HTR-8/SVneo (cell line): Measurements from ENCODE around the gene TMEM43.

ENCODE experiments used
- DNase-seq: peaks from one replicate; pipeline ENCODE4 v3.0.0; 2011; ENCODE audit warnings: low spot score, mixed read lengths; ENCODE audit not compliant: insufficient read length
- FAIRE-seq: peaks from 2 replicates; lab custom pipeline; 2011; peaks lifted over from hg19 to GRCh38; lab: Jason Lieb, UNC

The TMEM43 gene

DNA sequence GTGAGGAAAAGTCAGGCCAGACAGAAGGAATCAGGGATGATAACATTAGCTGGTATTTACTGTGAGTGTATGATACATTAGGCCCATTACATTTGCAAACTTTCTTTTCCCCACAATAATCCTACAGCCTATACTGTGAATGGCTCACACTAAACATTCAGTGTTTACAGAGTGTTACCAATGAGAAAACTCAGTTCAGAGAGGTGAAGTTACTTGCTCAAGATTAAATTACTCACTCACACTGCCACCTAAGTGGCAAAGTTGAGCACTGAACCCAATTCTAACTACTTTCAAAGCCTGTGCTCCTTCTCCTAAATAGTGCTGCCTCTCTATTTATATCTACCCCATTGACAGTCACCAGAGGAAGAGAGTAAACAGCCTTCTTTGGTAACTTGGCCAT lies 45.0 kb downstream of the TMEM43 start:
- FAIRE-seq: no peak

DNA sequence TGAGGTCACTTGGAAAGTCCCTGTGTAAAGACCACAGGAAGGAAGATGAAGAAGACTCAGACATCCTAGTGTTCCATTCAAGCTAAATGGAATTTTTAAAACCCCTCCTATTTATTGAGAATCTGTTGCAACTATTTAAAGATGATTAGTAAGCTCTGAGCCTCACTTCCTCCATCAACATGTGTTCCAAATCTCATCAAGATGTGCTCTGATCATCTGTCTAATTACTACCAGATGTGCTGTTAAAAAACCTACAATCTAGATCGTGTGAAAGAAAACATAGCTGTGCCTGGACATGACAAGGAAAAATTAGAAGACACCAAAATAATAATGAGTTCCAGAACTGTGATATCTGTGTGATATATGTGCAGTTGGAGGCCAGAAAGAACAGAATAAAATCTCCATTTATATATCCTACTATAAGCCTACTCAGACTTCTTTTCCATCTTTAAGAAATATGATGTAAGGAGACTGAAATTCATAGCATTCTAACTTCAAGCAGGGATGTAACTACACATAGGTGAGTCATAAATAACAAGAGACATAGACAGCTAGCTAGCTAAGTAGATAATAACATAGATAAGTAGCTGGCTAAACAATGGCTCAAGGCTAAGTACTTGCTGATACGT lies 45.8 kb downstream of the TMEM43 start:
- peak; percentile 28 for DNase-seq

More for the DNA sequence above, 45.0 kb downstream of the TMEM43 start:
- DNase-seq: no peak

DNA sequence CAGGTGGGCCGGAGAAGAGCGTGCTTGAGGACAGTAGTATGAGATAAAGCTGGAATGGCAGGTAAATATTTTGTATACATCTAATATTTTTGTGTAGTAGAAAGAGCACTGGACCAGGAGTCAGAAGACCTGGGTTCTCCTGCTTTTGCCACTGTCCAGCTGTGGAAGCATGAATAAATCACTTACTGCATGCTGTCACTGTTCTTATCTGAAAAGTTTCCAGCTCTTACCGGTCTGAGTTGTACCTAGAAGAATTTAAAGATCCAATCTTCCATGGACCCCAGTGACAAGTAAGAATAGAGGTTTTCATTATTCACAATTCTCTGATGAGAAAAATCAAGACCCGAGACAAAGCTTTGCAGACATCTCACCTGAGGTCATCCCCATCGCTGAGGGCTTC lies 47.6 kb downstream of the TMEM43 start:
- no peak for FAIRE-seq
- no peak for DNase-seq

More for the DNA sequence above, 45.8 kb downstream of the TMEM43 start:
- FAIRE-seq: no peak

DNA sequence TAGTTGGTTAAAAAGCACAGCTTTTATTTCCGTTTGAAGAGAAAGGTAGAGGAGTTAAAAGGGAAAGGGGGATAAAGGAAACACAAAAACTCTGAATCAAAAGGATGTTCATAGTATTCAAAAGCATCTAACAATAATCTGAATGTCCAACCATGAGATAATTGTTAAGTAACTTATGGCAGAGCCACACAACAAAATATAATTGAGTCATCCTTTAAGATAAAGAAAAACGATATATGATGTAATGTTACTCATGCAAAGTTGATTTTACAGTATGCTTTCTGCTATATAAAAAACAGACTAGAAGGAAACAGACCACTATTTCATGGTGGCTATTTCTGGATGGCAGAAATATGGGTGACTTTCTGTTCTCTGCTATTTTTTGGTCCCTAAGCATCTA lies 49.6 kb downstream of the TMEM43 start:
- no peak for DNase-seq
- FAIRE-seq: no peak

DNA sequence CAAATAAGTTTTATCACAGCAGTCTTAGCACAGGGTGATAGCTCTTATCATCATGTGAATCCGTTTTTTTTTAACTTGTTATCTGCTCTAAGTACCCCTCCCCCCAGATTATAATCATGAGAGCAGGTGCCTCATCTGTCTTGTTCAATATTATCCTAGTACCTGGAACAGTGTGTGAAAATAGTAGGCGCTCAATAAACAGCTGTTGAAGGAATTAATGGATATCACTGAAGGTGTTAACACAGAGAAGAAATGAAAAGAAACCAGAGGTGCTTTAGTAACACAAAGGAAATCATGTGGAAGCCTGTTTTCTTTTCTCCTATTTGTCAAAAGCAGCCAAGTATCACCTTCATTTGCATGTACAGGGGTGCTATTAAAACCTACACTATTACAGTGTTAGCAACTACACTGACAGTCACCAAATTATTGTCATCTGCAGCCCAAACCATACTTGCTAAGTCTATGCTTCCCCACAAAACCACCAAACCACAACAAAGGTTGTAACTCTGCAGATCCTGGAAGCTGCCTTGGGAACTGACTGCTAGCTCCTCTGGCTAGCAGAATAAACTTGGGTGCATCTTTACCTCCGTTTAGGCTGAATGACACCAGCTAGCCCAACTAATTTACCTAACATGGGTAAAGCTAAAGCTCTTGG lies 50.7 kb downstream of the TMEM43 start:
- FAIRE-seq (no peak), DNase-seq (no peak)

DNA sequence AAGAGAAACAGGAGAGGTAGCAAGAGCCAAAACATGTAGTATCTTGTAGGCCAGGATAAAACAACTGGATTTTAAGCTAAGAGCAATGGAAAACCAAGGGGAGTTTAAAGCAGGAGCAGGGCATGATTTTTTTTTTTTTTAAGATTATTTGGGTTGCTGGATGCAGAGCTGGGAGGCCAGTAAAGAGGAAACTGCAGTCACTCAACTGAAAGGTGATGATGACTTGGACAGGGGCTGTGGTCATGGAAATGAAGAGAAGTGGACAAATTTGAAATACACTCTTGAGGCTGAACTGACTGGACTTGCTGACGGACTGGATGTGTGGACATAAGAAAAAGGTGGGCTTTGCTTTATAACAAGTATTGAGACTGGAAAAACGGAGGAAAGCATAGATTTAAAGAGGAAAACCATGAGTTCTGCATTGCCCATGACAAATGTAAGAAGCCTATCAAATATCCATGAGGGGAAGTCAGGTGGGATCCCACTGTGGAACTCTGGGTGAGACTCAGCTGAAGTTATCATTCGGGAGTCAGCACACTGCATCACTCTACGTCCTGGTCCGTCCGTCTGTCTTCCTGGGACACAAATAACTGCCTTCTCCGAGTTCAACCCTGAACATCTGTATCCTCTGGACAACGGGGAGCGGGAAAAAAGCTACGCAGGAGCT lies 52.9 kb downstream of the TMEM43 start:
- FAIRE-seq (no peak), DNase-seq (peak; percentile 23)

DNA sequence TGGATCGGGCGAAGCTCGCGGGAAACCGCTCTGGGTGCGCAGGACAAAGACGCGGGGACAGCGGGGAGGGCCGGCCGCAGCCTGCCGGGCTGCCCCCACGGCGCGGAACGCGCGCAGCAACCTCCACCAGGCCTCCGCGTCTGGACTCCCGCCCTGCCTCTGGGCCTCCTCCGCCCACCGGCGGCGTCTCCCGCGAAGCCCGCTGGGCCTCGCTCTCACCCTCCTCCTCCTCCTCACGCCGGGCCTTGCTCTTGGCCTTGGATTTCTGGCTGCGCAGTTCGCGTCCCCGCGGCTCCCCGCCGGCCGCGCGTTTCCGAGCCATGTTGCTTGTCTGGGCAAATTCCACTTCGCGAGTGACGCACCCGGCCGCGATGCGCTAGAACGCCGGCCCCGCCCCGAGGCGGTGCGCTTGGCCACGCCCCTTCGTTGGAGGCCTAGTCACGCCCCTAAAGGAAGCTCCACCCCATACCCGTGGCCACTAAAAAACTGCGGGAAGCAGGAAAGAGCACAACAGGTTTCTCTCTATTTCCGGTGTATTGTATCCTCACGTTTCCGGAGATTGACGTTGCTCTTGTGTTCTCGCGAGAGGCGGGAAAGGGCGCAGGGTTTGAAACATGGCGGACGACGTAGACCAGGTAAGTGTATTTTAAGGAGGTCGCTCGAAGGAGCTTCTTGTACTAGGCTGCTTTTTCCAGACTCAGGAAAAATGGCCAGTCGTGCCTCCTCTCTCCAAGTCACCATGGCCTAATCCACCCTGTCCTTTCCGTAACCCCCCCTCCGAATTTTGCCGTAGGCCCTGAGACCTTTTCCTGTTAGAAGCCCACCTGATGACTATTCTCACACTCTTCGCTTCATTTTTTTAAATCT lies 53.6 kb downstream of the TMEM43 start, which contains the start of the genes LSM3 and XPC:
LSM3 (plus strand) TSS at position 571 of the 867 bp plus-strand sequence; CDS start at position 615, 44 bp downstream.
XPC (minus strand) TSS at position 355 of the 867 bp plus-strand sequence; CDS start at position 322, 33 bp downstream.
- FAIRE-seq (peak; percentile 80), DNase-seq (peak; percentile 95)

DNA sequence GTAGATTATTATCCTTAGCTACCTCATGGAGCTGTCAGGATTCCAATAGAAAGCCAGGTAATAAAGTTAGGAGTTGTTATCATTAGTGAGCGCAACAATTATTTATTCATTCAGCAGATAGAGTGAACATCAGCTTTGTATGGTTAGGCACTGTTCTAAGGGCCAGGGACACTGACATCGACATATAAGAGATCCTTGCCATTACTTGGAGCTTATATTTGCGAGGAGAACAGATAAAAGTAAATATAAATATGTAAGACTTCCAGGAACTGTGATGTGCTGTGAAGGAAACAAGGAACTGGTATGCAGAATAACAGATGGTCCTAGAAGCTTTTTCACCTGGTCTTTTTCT lies 54.2 kb downstream of the TMEM43 start:
- DNase-seq (no peak), FAIRE-seq (no peak)

DNA sequence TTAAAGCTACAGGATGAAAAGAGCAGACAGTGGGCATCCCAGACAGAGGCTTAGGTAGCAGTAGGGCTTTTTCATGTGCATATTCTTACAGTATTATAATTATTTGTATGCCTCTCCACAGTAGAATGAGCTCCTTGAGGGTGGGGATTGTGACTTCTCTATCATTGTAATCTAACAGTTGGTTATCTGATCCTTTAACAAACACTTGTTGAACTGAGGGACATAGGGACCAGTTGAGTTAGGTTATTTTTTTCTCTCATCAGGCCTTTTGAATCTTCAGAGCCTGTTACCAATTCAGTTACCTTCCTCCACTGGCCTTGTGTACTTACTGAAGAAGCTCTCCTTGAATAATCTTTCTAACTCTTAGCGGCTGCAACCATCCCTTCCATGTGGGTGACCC lies 54.9 kb downstream of the TMEM43 start:
- no peak for FAIRE-seq

DNA sequence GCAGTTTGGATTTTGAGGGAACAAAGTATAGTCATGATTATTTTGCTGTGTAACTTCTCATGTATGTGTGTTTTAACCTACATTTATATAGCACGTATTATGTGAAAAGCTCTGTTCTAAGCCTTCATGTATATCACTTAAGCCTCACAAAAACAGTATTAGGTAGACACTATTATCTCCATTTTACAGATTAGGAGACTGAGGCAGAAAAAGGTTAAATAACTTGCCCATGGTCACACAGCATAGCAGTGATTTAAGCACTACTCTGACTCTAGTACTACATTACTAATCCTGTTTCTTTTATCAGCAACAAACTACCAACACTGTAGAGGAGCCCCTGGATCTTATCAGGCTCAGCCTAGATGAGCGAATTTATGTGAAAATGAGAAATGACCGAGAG lies 56.4 kb downstream of the TMEM43 start:
- FAIRE-seq: no peak
- DNase-seq: no peak

More for the DNA sequence above, 54.9 kb downstream of the TMEM43 start:
- DNase-seq: no peak

DNA sequence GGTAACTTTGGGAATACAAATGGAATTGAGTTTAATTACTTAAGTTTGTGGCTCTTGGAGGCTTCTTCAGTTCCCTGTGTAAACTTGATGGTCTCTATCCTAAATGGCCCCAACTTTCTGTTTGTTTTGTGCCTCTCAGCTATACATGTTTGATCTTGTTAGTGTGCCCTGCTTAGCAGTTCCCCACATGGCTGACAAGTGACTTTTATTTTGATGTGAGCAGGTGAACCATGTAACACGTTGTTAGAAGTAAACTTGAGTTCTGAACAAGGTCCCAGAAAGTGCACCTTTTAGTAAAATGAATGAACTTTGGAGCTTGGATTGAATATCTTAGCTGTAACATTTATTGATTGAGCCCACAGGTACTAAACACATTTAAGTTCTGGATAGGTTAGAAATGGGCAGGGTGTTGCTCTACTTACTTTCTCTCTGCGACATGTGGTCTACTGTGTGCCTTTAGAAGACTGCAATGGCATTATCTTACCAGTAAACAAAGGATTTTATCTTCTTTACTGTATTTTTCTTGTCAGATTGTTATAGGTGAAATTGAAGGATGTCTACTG lies 58.2 kb downstream of the TMEM43 start:
- FAIRE-seq: no peak

DNA sequence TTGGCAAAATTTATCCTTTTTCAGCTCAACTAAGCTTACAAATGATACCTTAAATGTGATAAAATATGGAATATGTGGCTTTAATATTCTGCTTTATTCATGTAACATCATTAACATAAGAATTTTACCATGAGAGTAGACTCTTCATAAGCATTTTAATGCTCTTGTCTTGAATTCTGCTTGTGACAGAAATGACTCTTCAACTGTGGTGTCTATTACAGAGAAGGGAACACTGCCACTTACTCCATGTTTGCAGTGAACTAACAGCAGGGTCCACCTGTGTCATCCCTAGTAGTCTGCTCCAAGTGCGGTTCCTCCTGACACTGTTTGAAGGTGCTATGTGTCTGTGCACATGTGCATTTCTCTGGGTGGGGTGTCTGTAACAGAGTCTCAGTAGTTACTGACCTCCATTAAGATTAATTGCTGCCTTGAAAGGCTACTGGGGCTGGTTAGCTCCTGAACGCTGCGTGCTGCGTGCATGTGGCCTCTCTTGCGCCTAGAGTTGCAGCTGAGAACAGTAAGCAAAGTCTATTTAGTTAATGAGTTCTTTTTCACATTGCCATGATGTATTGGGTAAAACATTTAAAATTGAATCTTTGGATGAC lies 62.1 kb downstream of the TMEM43 start:
- FAIRE-seq (no peak), DNase-seq (no peak)

More for the DNA sequence above, 58.2 kb downstream of the TMEM43 start:
- no peak for DNase-seq

DNA sequence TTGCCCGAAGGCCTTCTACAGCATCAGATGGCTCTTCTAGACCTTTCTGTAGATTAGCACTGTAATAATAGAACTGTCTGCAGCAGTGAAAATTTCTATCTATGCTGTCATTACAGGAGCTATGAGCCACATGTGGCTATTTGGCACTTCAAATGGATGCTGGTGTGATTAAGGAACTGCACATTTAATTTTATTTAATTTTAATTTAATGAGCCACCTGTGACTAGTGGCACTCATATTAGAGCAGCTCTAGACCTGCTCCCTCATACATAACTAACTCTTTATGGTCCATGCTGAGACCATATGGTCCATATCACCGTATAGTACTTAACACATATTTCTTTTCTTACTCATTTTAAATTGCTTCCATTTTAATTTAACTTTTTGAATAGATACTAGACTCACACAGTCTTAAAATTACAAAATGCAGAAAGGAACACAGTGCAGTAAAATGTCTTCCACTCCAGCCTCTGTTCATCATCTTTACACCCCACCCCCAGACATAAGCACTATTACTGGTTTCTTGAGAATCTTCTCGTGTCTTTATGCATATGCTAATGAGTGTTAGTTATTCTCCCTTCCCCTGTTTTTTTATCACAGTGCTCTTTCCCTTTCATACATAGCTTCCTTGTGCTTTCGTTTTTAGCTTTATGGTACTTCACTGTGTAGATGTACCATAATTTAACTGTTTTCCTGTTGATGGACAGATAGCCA lies 63.3 kb downstream of the TMEM43 start:
- no peak for DNase-seq
- FAIRE-seq: no peak
